ENCODE data around the gene NF1. TPM values are rescaled to one million over a fixed set of nuclear protein-coding genes. Genes with fewer than 3 reads are reported as not detected.

The NF1 gene
- total RNA-seq, 1 donor from 2014 or later, result 53.7 TPM

DNA sequence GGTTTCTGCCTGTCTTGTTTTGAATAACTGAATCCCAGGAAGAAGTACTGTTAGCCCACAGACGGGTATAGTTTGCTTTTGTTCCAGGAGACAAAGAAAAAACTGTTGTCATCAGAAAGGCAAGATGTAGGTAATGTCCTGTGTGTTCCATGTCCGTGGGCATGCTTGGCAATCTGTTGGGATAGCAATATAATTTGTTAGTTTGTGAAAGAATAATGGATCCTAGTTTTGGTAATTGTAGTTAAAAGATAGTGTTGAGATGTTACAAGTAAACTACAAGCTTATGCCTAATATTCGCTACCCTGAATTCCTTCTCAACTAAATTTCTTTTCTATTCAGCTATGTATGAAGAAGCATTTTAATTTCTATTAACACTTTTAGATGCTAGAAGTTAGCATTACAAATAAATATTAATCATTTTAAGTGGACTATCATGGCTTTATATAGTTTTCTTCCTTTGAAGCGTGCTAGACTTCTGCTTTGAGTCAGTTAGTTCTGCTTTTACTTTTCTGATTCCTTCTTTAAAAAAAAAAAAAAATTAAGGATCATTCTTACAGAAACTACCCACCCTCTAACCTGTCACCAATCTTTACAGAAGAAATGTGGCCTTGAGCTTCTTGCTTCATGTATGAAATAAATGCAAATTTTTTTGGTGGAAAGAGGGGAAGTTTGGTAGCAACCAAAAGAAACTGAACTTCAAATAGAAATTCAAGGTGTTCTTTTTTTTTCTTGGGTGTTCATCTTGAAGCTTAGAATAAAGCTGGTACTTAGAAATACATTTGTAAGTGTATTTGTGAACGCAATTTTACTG lies 224.3 kb downstream of the NF1 start:
- no peaks in the 10 kb centered on the region for H3K27me3 Mint-ChIP-seq (ENCODE audit: low read depth, unreplicated experiment)
- H4K20me1 ChIP-seq (ENCODE audit: insufficient read depth, low read length), result no peaks in the 10 kb centered on the region
- H3K4me2 ChIP-seq (ENCODE audit: low read length), result peak overlapping the region; percentile 81
- H3K4me3 ChIP-seq (ENCODE audit: insufficient read depth, low read depth, low read length), result peak overlapping the region; percentile 41
- no peak overlapping the region for H2AFZ ChIP-seq (ENCODE audit: low read depth, low read length)
- H3K4me1 ChIP-seq (ENCODE audit: insufficient read depth, low read length), result peaks cover 16% of the 10 kb centered on the region
- H3K27ac ChIP-seq (ENCODE audit: low read depth, low read length), result peak overlapping the region; percentile 80
- DNase-seq (ENCODE audit: low read depth) (peak; percentile 35), FAIRE-seq (no peak)
- peaks cover 3% of the 10 kb centered on the region for H3K79me2 ChIP-seq (ENCODE audit: insufficient read depth, low read length)
- no peak overlapping the region for H3K4me3 Mint-ChIP-seq (ENCODE audit: unreplicated experiment)
- peaks cover 27% of the 10 kb centered on the region for H3K4me1 Mint-ChIP-seq (ENCODE audit: low read depth, unreplicated experiment)
- H3K36me3 ChIP-seq (ENCODE audit: insufficient read depth, low read length), result no peaks in the 10 kb centered on the region
- H3K27me3 ChIP-seq (ENCODE audit: insufficient read depth, low read length), result no peaks in the 10 kb centered on the region
- peak overlapping the region; percentile 79 for H3K9ac ChIP-seq (ENCODE audit: low read length)
- no peaks in the 10 kb centered on the region for H3K9me3 ChIP-seq (ENCODE audit: insufficient read depth, low read depth, low read length)
- H3K36me3 Mint-ChIP-seq (ENCODE audit: low read depth, unreplicated experiment), result peaks cover 5% of the 10 kb centered on the region
- no peaks in the 10 kb centered on the region for H3K9me3 Mint-ChIP-seq (ENCODE audit: unreplicated experiment)
- peak overlapping the region; percentile 60 for H3K27ac Mint-ChIP-seq (ENCODE audit: unreplicated experiment)
- TF ChIP-seq EZH2 (IDR thresholded peaks at IDR 0.05; ENCODE audit: insufficient read depth, low read length), result no peak
- TF ChIP-seq, protein P1, sequence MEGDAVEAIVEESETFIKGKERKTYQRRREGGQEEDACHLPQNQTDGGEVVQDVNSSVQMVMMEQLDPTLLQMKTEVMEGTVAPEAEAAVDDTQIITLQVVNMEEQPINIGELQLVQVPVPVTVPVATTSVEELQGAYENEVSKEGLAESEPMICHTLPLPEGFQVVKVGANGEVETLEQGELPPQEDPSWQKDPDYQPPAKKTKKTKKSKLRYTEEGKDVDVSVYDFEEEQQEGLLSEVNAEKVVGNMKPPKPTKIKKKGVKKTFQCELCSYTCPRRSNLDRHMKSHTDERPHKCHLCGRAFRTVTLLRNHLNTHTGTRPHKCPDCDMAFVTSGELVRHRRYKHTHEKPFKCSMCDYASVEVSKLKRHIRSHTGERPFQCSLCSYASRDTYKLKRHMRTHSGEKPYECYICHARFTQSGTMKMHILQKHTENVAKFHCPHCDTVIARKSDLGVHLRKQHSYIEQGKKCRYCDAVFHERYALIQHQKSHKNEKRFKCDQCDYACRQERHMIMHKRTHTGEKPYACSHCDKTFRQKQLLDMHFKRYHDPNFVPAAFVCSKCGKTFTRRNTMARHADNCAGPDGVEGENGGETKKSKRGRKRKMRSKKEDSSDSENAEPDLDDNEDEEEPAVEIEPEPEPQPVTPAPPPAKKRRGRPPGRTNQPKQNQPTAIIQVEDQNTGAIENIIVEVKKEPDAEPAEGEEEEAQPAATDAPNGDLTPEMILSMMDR (IDR thresholded peaks at IDR 0.05; ENCODE audit: insufficient read depth, low read depth, low read length), result no peak

DNA sequence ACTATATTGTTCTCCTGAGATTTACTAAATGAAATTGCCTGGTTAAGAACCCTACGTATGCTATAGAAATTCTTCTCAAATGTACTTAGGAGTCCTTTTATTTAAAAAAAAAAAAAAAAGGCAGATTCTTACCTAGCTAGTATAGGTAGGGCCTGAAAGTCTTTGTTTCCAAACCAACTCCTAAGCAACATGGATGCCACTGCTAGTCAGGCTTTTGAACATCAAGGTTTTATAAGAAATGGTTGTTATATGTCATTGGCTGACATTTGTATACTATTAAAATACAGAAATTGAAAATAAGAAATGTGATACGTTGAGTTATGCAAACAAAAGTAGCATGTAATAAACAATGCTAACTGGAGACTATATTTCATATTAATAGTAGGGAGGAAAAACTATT lies 225.5 kb downstream of the NF1 start:
- FAIRE-seq (no peak), DNase-seq (ENCODE audit: low read depth) (no peak)
- peaks cover 3% of the 10 kb centered on the region for H3K79me2 ChIP-seq (ENCODE audit: insufficient read depth, low read length)
- H3K4me2 ChIP-seq (ENCODE audit: low read length), result peak overlapping the region; percentile 75
- H3K36me3 ChIP-seq (ENCODE audit: insufficient read depth, low read length), result no peaks in the 10 kb centered on the region
- TF ChIP-seq, protein P1 (IDR thresholded peaks at IDR 0.05; ENCODE audit: insufficient read depth, low read depth, low read length), result no peak
- no peak for TF ChIP-seq EZH2 (IDR thresholded peaks at IDR 0.05; ENCODE audit: insufficient read depth, low read length)
- H2AFZ ChIP-seq (ENCODE audit: low read depth, low read length), result no peak overlapping the region
- Mint-ChIP-seq H3K4me1 (ENCODE audit: low read depth, unreplicated experiment) (peaks cover 27% of the 10 kb centered on the region), H3K36me3 (ENCODE audit: low read depth, unreplicated experiment) (peaks cover 5% of the 10 kb centered on the region), H3K9me3 (ENCODE audit: unreplicated experiment) (no peaks in the 10 kb centered on the region), H3K4me3 (ENCODE audit: unreplicated experiment) (no peak overlapping the region), H3K27ac (ENCODE audit: unreplicated experiment) (no peak overlapping the region), H3K27me3 (ENCODE audit: low read depth, unreplicated experiment) (no peaks in the 10 kb centered on the region)
- H3K27ac ChIP-seq (ENCODE audit: low read depth, low read length), result no peak overlapping the region
- no peaks in the 10 kb centered on the region for H3K9me3 ChIP-seq (ENCODE audit: insufficient read depth, low read depth, low read length)
- H3K9ac ChIP-seq (ENCODE audit: low read length), result no peak overlapping the region
- peaks cover 16% of the 10 kb centered on the region for H3K4me1 ChIP-seq (ENCODE audit: insufficient read depth, low read length)
- H4K20me1 ChIP-seq (ENCODE audit: insufficient read depth, low read length), result peaks cover 3% of the 10 kb centered on the region
- H3K27me3 ChIP-seq (ENCODE audit: insufficient read depth, low read length), result no peaks in the 10 kb centered on the region
- H3K4me3 ChIP-seq (ENCODE audit: insufficient read depth, low read depth, low read length), result no peak overlapping the region

DNA sequence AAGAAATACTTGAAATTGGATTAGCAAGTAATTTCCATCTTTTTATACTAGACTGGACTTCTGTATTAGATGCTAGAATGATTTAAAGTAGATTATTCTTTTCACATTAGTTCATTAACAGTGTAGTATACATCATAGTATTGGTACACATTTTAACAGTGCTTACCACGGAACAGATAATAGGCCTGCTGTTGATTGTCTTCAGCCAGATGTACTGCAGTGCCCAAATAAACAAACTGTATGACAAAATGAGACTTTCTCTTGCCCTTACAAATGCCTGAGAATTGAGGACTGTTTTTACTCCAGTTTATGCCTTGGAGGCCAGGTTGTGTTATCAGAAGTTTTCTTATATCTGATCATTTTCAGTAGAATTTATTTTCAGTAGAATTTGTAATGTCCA lies 226.0 kb downstream of the NF1 start:
- TF ChIP-seq, protein P1 (IDR thresholded peaks at IDR 0.05; ENCODE audit: insufficient read depth, low read depth, low read length), result no peak
- no peak for TF ChIP-seq EZH2 (IDR thresholded peaks at IDR 0.05; ENCODE audit: insufficient read depth, low read length)
- H3K4me3 ChIP-seq (ENCODE audit: insufficient read depth, low read depth, low read length), result peak overlapping the region; percentile 36
- H3K36me3 ChIP-seq (ENCODE audit: insufficient read depth, low read length), result no peaks in the 10 kb centered on the region
- Mint-ChIP-seq H3K4me1 (ENCODE audit: low read depth, unreplicated experiment) (peaks cover 27% of the 10 kb centered on the region), H3K9me3 (ENCODE audit: unreplicated experiment) (no peaks in the 10 kb centered on the region), H3K27me3 (ENCODE audit: low read depth, unreplicated experiment) (no peaks in the 10 kb centered on the region), H3K36me3 (ENCODE audit: low read depth, unreplicated experiment) (peaks cover 6% of the 10 kb centered on the region), H3K27ac (ENCODE audit: unreplicated experiment) (peak overlapping the region; percentile 66), H3K4me3 (ENCODE audit: unreplicated experiment) (no peak overlapping the region)
- H3K9me3 ChIP-seq (ENCODE audit: insufficient read depth, low read depth, low read length), result no peaks in the 10 kb centered on the region
- H3K9ac ChIP-seq (ENCODE audit: low read length), result peak overlapping the region; percentile 42
- H4K20me1 ChIP-seq (ENCODE audit: insufficient read depth, low read length), result peaks cover 5% of the 10 kb centered on the region
- peaks cover 3% of the 10 kb centered on the region for H3K79me2 ChIP-seq (ENCODE audit: insufficient read depth, low read length)
- no peak overlapping the region for H2AFZ ChIP-seq (ENCODE audit: low read depth, low read length)
- peaks cover 16% of the 10 kb centered on the region for H3K4me1 ChIP-seq (ENCODE audit: insufficient read depth, low read length)
- H3K27me3 ChIP-seq (ENCODE audit: insufficient read depth, low read length), result no peaks in the 10 kb centered on the region
- H3K27ac ChIP-seq (ENCODE audit: low read depth, low read length), result peak overlapping the region; percentile 50
- DNase-seq (ENCODE audit: low read depth) (peak; percentile 12), FAIRE-seq (no peak)
- peak overlapping the region; percentile 75 for H3K4me2 ChIP-seq (ENCODE audit: low read length)

All from astrocyte (in vitro differentiated cells and primary cell).